B cell (primary cell): ENCODE results near the gene APOBEC3H.

ENCODE experiments used
- EZH2 ChIP-seq: IDR thresholded peaks from 2 replicates; pipeline ENCODE4 v1.6.1; 2012; ENCODE audit warnings: borderline replicate concordance, low read depth, mild to moderate bottlenecking, moderate library complexity, low read length; ENCODE audit not compliant: insufficient read depth, poor library complexity, severe bottlenecking
- TF ChIP-seq, protein P1 (sequence below): fragments of 200-600 bp; IDR thresholded peaks from one replicate; pipeline ENCODE4 v1.8.0; 2022; ENCODE audit warnings: antibody characterized with exemption, mild to moderate bottlenecking

GRCh38 chr22:39149915-39150847 is 53.1 kb downstream of the APOBEC3H start:
- TF ChIP-seq, protein P1, sequence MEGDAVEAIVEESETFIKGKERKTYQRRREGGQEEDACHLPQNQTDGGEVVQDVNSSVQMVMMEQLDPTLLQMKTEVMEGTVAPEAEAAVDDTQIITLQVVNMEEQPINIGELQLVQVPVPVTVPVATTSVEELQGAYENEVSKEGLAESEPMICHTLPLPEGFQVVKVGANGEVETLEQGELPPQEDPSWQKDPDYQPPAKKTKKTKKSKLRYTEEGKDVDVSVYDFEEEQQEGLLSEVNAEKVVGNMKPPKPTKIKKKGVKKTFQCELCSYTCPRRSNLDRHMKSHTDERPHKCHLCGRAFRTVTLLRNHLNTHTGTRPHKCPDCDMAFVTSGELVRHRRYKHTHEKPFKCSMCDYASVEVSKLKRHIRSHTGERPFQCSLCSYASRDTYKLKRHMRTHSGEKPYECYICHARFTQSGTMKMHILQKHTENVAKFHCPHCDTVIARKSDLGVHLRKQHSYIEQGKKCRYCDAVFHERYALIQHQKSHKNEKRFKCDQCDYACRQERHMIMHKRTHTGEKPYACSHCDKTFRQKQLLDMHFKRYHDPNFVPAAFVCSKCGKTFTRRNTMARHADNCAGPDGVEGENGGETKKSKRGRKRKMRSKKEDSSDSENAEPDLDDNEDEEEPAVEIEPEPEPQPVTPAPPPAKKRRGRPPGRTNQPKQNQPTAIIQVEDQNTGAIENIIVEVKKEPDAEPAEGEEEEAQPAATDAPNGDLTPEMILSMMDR = no peak
- no peak for TF ChIP-seq EZH2
